GM08714 (cell line): Measurements from ENCODE around the gene SPRY1.

ENCODE experiments used
- H3K4me3 ChIP-seq: fragments of 200-500 bp; sonication (Bioruptor generic); 2 replicates; pipeline ENCODE4 v1.5.1; 2014; ENCODE audit warnings: mild to moderate bottlenecking, low read length, inconsistent platforms
- ZNF274 ChIP-seq: IDR thresholded peaks from 2 replicates; pipeline ENCODE4 v1.6.1; 2012; ENCODE audit warnings: mild to moderate bottlenecking, low read depth, low read length

The SPRY1 gene

GRCh38 chr4:123430501-123430900 lies 33.9 kb downstream of the SPRY1 start:
- no peak overlapping the region for H3K4me3 ChIP-seq
- TF ChIP-seq ZNF274, result no peak

- no peak for TF ChIP-seq ZNF274
- H3K4me3 ChIP-seq, result no peak overlapping the region
Measured at GRCh38 chr4:123433573-123433972, 37.0 kb downstream of the SPRY1 start.

- TF ChIP-seq ZNF274, result no peak
- no peak overlapping the region for H3K4me3 ChIP-seq
Measured at GRCh38 chr4:123433976-123434375, 37.4 kb downstream of the SPRY1 start.

GRCh38 chr4:123435246-123436113 lies 38.9 kb downstream of the SPRY1 start:
- H3K4me3 ChIP-seq, result no peak overlapping the region
- TF ChIP-seq ZNF274, result no peak

GRCh38 chr4:123438031-123438430 lies 41.4 kb downstream of the SPRY1 start:
- H3K4me3 ChIP-seq, result no peak overlapping the region
- TF ChIP-seq ZNF274, result no peak

GRCh38 chr4:123443401-123444289 lies 47.0 kb downstream of the SPRY1 start:
- H3K4me3 ChIP-seq, result peak overlapping the region; percentile 31; the same call in 1 of the 2 replicates
- TF ChIP-seq ZNF274, result no peak

- peak overlapping the region; percentile 31; the same call in 1 of the 2 replicates for H3K4me3 ChIP-seq
- no peak for TF ChIP-seq ZNF274
Measured at GRCh38 chr4:123444290-123444731, 47.7 kb downstream of the SPRY1 start.

- H3K4me3 ChIP-seq, result no peak overlapping the region
- TF ChIP-seq ZNF274, result no peak
Measured at GRCh38 chr4:123446865-123447474, 50.4 kb downstream of the SPRY1 start.

- H3K4me3 ChIP-seq, result no peak overlapping the region
- TF ChIP-seq ZNF274, result no peak
Measured at GRCh38 chr4:123449362-123449761, 52.8 kb downstream of the SPRY1 start.

- H3K4me3 ChIP-seq, result no peak overlapping the region
- TF ChIP-seq ZNF274, result no peak
Measured at GRCh38 chr4:123449780-123450179, 53.2 kb downstream of the SPRY1 start.

GRCh38 chr4:123450393-123450792 lies 53.8 kb downstream of the SPRY1 start:
- no peak overlapping the region for H3K4me3 ChIP-seq

GRCh38 chr4:123452616-123453015 lies 56.0 kb downstream of the SPRY1 start:
- no peak for TF ChIP-seq ZNF274
- H3K4me3 ChIP-seq, result no peak overlapping the region

More at GRCh38 chr4:123450393-123450792, 53.8 kb downstream of the SPRY1 start:
- no peak for TF ChIP-seq ZNF274

- no peak overlapping the region for H3K4me3 ChIP-seq
- no peak for TF ChIP-seq ZNF274
Measured at GRCh38 chr4:123453061-123453680, 56.6 kb downstream of the SPRY1 start.
